ENCODE data around the gene BCAT1. TPM values are rescaled to one million over a fixed set of nuclear protein-coding genes. Genes with fewer than 3 reads are reported as not detected.

The BCAT1 gene
- total RNA-seq, 2 experiments from 2014 or later, result 53.3 to 55.6 TPM

- TF ChIP-seq CTCF (IDR thresholded peaks at IDR 0.05), result no peak
- no peak overlapping the region for H3K4me3 Mint-ChIP-seq
- peaks cover 23% of the 10 kb centered on the region for H3K27me3 Mint-ChIP-seq
- DNase-seq, result peak; percentile 31
- POLR2A ChIA-PET, result no interaction called here
- no peaks in the 10 kb centered on the region for H3K9me3 Mint-ChIP-seq
- CTCF ChIA-PET, result no interaction called here
- no peak overlapping the region for H3K27ac Mint-ChIP-seq
- intact Hi-C loops (cut with micrococcal nuclease), result no loop called here
- ATAC-seq, result peak; percentile 58
- H3K36me3 Mint-ChIP-seq (ENCODE audit: low read depth), result no peaks in the 10 kb centered on the region
- peaks cover 31% of the 10 kb centered on the region for H3K4me1 Mint-ChIP-seq (ENCODE audit: low read depth)
Observed at GRCh38 chr12:24955389-24955788, 6.5 kb upstream of the BCAT1 start.

GRCh38 chr12:24954261-24954660 is 5.4 kb upstream of the BCAT1 start:
- Mint-ChIP-seq H3K36me3 (ENCODE audit: low read depth) (no peaks in the 10 kb centered on the region), H3K4me1 (ENCODE audit: low read depth) (peaks cover 32% of the 10 kb centered on the region), H3K4me3 (no peak overlapping the region), H3K9me3 (no peaks in the 10 kb centered on the region), H3K27me3 (peaks cover 30% of the 10 kb centered on the region), H3K27ac (no peak overlapping the region)
- ATAC-seq (no peak), DNase-seq (no peak)
- ChIA-PET POLR2A (no interaction called here), CTCF (no interaction called here)
- TF ChIP-seq CTCF (IDR thresholded peaks at IDR 0.05), result no peak
- intact Hi-C loops (cut with micrococcal nuclease), result no loop called here

GRCh38 chr12:24952389-24952788 is 3.5 kb upstream of the BCAT1 start:
- CTCF ChIA-PET, result interaction anchor here (1.3 kb wide), 1 partner anchor 100 kb away, joined by 3 read pairs; no protein-coding TSS in a partner anchor
- Mint-ChIP-seq H3K4me1 (ENCODE audit: low read depth) (peaks cover 35% of the 10 kb centered on the region), H3K4me3 (no peak overlapping the region), H3K27ac (no peak overlapping the region), H3K36me3 (ENCODE audit: low read depth) (peaks cover 3% of the 10 kb centered on the region), H3K27me3 (peaks cover 29% of the 10 kb centered on the region), H3K9me3 (no peaks in the 10 kb centered on the region)
- ATAC-seq (no peak), DNase-seq (no peak)
- POLR2A ChIA-PET, result no interaction called here
- TF ChIP-seq CTCF (IDR thresholded peaks at IDR 0.05), result no peak
- intact Hi-C loops (cut with micrococcal nuclease), result no loop called here

DNA sequence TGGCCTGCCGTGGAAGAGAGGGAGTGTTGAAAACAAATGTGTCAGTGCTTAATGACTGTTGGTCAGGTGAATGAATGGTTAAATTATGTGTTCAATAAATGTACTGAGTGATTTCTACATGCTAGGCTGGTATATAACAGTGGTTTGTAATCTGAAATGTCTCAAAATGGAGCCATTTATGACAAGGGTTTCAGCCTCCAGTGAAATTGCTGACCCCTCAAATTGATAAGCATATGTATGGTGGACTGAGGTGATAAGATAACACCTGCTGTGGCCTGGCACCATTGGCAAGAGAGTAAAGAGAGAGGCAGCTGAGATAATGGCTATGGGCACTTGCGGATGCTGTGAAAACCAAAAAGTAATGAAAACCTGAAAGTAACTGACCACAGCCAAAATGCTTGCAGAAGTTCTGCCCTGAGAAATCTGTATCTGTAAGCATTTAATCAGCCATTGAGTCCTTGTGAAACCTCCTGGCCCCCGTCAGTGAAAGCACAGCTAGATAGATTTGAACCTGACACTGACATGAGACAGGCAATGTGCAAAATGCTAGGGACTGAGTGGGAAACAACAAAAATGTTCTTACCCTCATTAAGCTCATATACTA is 1.4 kb upstream of the BCAT1 start:
- Mint-ChIP-seq H3K36me3 (ENCODE audit: low read depth) (peaks cover 15% of the 10 kb centered on the region), H3K27ac (no peak overlapping the region), H3K4me1 (ENCODE audit: low read depth) (peaks cover 45% of the 10 kb centered on the region), H3K4me3 (no peak overlapping the region), H3K27me3 (peaks cover 31% of the 10 kb centered on the region), H3K9me3 (no peaks in the 10 kb centered on the region)
- POLR2A ChIA-PET, result no interaction called here
- CTCF ChIA-PET, result no interaction called here
- no peak for DNase-seq
- intact Hi-C loops (cut with micrococcal nuclease), result no loop called here
- no peak for ATAC-seq
- TF ChIP-seq CTCF (IDR thresholded peaks at IDR 0.05), result no peak

- CTCF ChIA-PET, result no interaction called here
Observed at GRCh38 chr12:24948420-24948756, 513 bp downstream of the BCAT1 start.

More at GRCh38 chr12:24948420-24948756, 513 bp downstream of the BCAT1 start:
- H3K36me3 Mint-ChIP-seq (ENCODE audit: low read depth), result peaks cover 27% of the 10 kb centered on the region
- intact Hi-C loops (cut with micrococcal nuclease), result loop anchor here (5.0 kb wide), 2 partner anchors 46 to 111 kb away; no protein-coding TSS in a partner anchor
- peak overlapping the region; percentile 75 for H3K4me3 Mint-ChIP-seq
- ATAC-seq, result peak; percentile 48
- POLR2A ChIA-PET, result interaction anchor here (0.7 to 3.2 kb wide), 8 partner anchors 13 to 109 kb away, joined by 3 to 12 read pairs (median 4); no protein-coding TSS in a partner anchor
- peak; percentile 56 for DNase-seq
- H3K4me1 Mint-ChIP-seq (ENCODE audit: low read depth), result peaks cover 44% of the 10 kb centered on the region
- H3K9me3 Mint-ChIP-seq, result no peaks in the 10 kb centered on the region
- no peak for TF ChIP-seq CTCF (IDR thresholded peaks at IDR 0.05)
- H3K27ac Mint-ChIP-seq, result peak overlapping the region; percentile 84
- H3K27me3 Mint-ChIP-seq, result peaks cover 30% of the 10 kb centered on the region
